KG1 (cell line): ENCODE measurements around the gene AATK.

Source experiments
- DNase-seq: peaks from one replicate; lab custom pipeline; 2025; lab: John Stamatoyannopoulos, UW

AATK gene

DNA sequence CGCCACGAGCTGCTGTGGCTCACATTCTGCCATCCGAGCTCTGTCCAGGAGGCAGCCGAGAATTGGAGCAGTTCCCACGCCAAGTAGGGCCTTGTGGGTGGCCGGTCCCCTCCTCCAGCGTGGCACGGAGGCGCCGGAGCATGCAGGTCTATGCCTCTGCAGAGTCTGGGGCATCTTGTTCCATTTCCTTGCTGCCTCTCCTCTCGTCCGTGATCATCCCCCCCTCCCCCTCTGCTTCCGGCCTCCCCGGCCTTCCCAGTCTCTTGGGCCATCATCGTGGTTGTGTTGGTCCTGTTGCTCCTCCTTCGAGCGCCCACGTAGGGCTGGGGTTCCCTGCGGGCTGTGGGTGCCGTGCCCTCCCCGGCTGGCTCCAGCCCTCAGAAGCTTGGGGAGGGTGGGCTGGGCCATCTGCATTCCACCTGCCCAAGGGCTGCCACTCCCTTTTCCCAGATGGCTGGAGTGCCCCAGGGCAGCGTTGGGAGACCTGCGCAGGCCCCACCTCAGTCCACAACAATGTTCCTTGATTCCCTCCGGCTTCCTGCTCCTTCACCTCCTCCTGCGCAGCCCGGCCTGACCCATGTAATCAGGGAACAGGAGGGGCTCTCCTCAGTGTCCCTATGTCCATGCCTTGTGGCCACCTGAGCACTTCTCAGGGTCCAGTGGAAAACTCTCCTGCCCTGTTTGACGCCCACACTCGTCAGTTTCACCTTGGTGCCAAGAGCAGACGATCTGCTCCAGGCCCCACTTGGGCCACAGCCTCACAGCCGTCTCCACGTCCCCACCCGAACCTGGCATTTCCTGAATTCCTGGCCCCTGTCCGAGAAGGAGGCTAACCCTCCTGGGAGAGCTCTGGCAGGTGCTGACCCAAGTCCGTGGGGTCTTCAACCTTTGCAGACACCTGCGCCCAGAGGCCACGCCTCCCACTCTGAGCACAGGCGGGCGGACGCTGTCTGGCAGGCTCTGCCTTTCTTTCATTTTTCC is 94.0 kb downstream of the AATK start:
- DNase-seq, result no peak

DNA sequence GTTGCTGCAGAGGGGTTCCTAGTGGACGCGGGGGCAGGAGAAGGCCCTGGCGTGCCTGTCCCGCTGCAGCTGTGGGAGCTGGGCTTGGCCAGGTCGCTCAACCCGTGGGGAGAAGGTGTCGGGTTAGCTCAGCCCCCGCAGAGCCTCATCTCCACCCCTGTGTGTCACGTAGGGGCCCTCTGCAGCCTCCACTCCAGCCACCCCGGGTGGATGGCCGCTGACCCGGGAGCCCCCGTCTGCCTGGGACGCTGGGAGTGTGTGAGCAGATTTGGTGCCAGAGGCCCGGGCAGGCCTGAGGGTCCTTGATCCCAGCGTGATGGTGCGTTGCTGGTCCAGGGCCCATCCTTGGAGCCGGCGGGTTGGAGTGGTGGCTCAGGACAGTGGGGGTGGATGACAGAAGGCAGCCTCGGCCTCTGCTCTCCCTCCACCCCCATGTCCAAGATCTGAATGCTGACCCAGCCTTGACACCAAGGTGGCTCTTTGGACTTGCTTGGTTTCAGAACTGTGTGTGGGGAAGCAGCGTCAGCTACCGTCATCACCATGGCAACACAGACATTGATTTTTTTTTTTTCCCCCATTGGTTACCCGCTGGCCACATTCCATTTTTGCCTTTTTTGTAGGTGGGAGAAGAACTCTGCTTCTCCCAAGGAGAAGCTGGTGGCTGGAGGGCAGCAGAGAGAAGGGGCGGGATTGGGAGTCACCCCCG is 95.3 kb downstream of the AATK start:
- DNase-seq, result no peak

DNA sequence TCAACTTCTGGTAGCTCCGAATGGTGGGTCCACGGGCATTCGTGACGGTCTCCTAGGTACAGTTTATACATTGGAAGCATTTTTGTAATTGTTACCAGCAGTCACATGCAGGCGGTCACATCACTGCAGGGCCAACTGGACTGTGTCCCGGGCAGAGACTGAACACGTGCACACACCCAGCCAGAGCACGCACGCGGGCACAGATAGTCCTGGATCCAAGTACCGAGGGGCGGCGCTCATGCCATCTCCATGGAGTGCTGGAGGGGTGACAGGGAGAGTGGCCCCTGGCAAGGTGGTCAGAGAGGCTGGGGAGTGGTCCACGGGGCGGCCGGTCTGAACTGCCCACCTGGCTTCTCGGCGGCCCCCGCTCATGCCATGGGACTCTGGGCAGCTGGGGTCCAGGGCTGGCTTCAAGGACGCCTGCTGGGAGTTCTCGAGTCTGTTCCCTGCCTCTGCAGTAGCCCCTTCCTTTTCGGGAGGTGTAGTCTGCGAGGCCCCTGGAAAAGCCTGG is 96.8 kb downstream of the AATK start:
- DNase-seq, result no peak

DNA sequence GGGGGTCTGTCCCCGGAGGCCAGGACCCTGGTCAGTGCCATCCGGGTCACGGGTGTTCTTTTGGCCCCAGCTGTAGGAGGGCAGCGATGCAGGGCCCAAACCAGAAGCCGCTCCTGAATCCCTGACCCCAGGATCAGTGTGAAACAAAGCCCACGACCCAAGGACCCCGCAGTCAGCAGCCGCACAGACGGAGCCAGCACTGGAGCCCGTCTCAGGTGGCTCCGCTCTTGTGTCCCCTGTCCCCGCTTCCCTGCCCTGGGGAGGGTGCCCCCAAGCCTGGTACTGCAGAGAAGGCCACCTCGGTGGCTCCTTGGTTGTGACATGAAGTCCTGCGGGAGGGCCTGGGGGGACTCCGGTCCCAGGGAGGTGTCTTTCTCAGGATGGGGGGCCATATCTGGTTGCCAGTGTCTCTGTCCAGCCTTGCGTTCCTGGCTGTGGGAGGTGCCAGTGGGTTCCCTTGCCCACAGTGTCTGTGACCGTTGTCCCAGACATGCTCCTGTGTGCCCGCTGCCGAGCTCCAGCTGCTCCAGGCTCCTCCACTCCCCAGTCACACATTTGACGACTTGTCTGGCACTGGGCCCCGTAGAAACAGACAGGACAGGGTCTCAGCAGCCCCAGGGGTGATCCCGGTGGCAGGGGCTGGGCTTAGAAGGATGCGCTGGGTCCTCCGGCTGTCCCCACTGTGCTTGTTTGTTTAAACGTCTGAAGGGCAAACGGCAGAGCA is 97.4 kb downstream of the AATK start:
- DNase-seq, result no peak

DNA sequence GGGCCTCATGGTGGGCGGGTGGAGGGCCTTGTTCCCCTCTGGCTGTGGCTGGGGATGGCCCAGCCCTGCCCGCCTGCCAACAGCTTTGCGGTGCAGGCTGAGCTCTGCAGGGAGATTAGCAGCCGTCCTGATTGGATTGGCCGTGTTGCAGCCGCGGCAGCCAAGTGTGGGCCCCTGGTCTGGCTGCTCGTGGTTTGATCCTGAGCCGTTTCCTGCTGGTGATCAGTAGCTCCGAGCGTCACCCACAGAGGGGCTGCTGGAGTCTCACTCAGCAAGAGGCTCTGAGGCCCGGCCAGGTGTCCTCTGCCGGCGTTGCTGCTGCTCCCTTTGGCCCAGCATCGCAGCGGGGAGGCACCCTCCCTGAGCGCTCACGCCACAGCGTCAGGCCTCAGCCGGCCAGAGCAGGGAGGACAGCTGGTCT is 98.6 kb downstream of the AATK start:
- no peak for DNase-seq
